ENCODE data around the gene VPS26C.

- TF ChIP-seq CTCF (IDR thresholded peaks at IDR 0.05): no peak
- no peak for TF ChIP-seq POLR2A (IDR thresholded peaks at IDR 0.05)
Measured at GRCh38 chr21:37210130-37210529, 57.0 kb downstream of the VPS26C start.
